IPS-NIHi7 (cell line): ENCODE measurements around the gene SYN1.

ENCODE experiments used
- DNase-seq: peaks from one replicate; pipeline ENCODE4 v3.0.0; 2012; ENCODE audit warnings: mixed read lengths; ENCODE audit errors: extremely low spot score

SYN1 gene

GRCh38 chrX:47529548-47529947 is 90.1 kb downstream of the SYN1 start:
- no peak for DNase-seq

DNA sequence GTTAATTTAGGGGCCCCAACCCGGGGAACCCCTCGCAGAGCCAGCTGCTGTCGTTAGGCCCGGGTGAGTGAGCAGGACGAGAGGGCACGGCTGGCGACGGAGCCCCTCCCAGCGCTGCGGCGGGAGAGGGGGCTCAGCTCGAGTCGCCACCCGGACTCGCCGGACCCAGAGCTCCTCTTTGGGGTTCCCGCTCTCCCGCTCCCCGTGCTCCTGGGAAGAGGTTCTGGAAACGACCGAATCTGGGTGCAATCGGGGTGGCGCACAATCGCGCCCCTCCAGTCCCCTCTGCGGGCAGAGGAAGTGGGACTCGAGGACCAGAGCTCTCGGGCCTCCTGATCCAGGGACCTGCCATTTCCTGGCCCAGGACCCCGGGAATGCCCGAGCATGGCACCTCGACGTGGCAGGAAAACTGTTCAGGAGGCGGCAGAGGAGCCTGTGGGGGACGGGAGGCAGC is 95.9 kb downstream of the SYN1 start:
- DNase-seq = no peak

- DNase-seq = peak; percentile 79
Measured at GRCh38 chrX:47523297-47523696, 96.4 kb downstream of the SYN1 start.
